HepG2 (cell line): ENCODE data around the gene PTX4. TPM values are rescaled to one million over a fixed set of nuclear protein-coding genes. Genes with fewer than 3 reads are reported as not detected.

Experiments used
- FOXJ3 ChIP-seq: sonication (generic); formaldehyde crosslinking; IDR thresholded peaks from 2 replicates; pipeline ENCODE4 v1.4.0; 2020; ENCODE audit warnings: missing genetic modification reagents, mild to moderate bottlenecking, borderline replicate concordance
- HOXD1 ChIP-seq: sonication (generic); formaldehyde crosslinking; IDR thresholded peaks from 2 replicates; pipeline ENCODE4 v1.5.0; 2020; ENCODE audit warnings: missing genetic modification reagents
- NRL ChIP-seq: sonication (generic); formaldehyde crosslinking; IDR thresholded peaks from 2 replicates; pipeline ENCODE4 v1.5.0; 2020; ENCODE audit warnings: missing genetic modification reagents, mild to moderate bottlenecking, moderate library complexity, borderline replicate concordance
- PAWR ChIP-seq: sonication (generic); formaldehyde crosslinking; IDR thresholded peaks from 2 replicates; pipeline ENCODE4 v1.4.0; 2020; ENCODE audit warnings: missing genetic modification reagents, mild to moderate bottlenecking, borderline replicate concordance
- SALL1 ChIP-seq: sonication (generic); formaldehyde crosslinking; IDR thresholded peaks from 2 replicates; pipeline ENCODE4 v1.8.0; 2022; ENCODE audit warnings: mild to moderate bottlenecking, missing genetic modification reagents
- SPEN ChIP-seq: sonication (generic); formaldehyde crosslinking; IDR thresholded peaks from 2 replicates; pipeline ENCODE4 v1.5.1; 2020; ENCODE audit warnings: low read depth, mild to moderate bottlenecking, missing genetic modification reagents
- TAF1 ChIP-seq: sonication (generic); formaldehyde crosslinking; IDR thresholded peaks from 2 replicates; pipeline ENCODE4 v1.4.0; 2020; ENCODE audit warnings: missing genetic modification reagents
- XBP1 ChIP-seq: sonication (generic); formaldehyde crosslinking; IDR thresholded peaks from 2 replicates; pipeline ENCODE4 v1.5.0; 2020; ENCODE audit warnings: missing genetic modification reagents
- ZKSCAN8 ChIP-seq: IDR thresholded peaks from 2 replicates; pipeline ENCODE4 v1.6.1; 2016; ENCODE audit warnings: borderline replicate concordance, missing genetic modification reagents, missing compliant biosample characterization
- ZNF12 ChIP-seq: sonication (generic); formaldehyde crosslinking; IDR thresholded peaks from 2 replicates; pipeline ENCODE4 v1.5.0; 2020; ENCODE audit warnings: missing genetic modification reagents
- ZNF282 ChIP-seq: fragments of 450-650 bp; IDR thresholded peaks from 2 replicates; pipeline ENCODE4 v1.6.1; 2018; ENCODE audit not compliant: partially characterized antibody
- polyA plus RNA-seq, 8 experiments: library from polyadenylated mRNA; depleted of rRNA in 3 of 8; stranded (reverse) in 7 of 8; unstranded in 1 of 8; fragments of >200 nt; fragmentation: Illumina TruSeq in 4 of 8; extraction: Trizol in 4 of 8; gene quantifications; 2 replicates each; pipeline versions ENCODE4 v1.2.1 to v1.2.3, GENCODE V29; 2011 to 2016; ENCODE audit warnings: low read depth in 4 of 8, missing spikeins in 1 of 8, mixed read lengths in 1 of 8; ENCODE audit not compliant: insufficient read depth in 1 of 8
- total RNA-seq, 5 experiments: library from RNA; depleted of rRNA; stranded (reverse); fragments of >200 nt; fragmentation: Illumina TruSeq; extraction: Trizol; gene quantifications; 2 replicates each; pipeline ENCODE4 v1.2.3, GENCODE V29; 2016; ENCODE audit warnings: low read depth in 1 of 5
- TF ChIP-seq, protein P1 (sequence below): sonication (generic); formaldehyde crosslinking; IDR thresholded peaks from 2 replicates; pipeline ENCODE4 v1.4.0; 2020; ENCODE audit warnings: missing genetic modification reagents
- TF ChIP-seq, protein P2 (sequence below): sonication (generic); formaldehyde crosslinking; IDR thresholded peaks from 2 replicates; pipeline ENCODE4 v1.8.1; 2023; ENCODE audit warnings: missing genetic modification reagents, inconsistent platforms, borderline replicate concordance
- TF ChIP-seq, protein P3 (sequence below): sonication (generic); formaldehyde crosslinking; IDR thresholded peaks from 2 replicates; pipeline ENCODE4 v1.5.0; 2020; ENCODE audit warnings: mild to moderate bottlenecking, missing genetic modification reagents
- TF ChIP-seq, protein P4 (sequence below): sonication (generic); formaldehyde crosslinking; IDR thresholded peaks from 2 replicates; pipeline ENCODE4 v1.5.0; 2020; ENCODE audit warnings: mild to moderate bottlenecking, missing genetic modification reagents, borderline replicate concordance
- TF ChIP-seq, protein P5 (sequence below): sonication (generic); formaldehyde crosslinking; IDR thresholded peaks from 2 replicates; pipeline ENCODE4 v1.5.0; 2020; ENCODE audit warnings: missing genetic modification reagents, mild to moderate bottlenecking, borderline replicate concordance
- TF ChIP-seq, protein P6 (sequence below): sonication (generic); formaldehyde crosslinking; IDR thresholded peaks from 2 replicates; pipeline ENCODE4 v1.5.1; 2020; ENCODE audit warnings: mild to moderate bottlenecking, moderate library complexity, missing genetic modification reagents

Gene PTX4
- total and polyA plus RNA-seq, 2 of the 13 experiments (the other 11 are each of a cell fraction or from before 2014, with no cell fraction given) = 0.04 TPM; not detected in 1

DNA sequence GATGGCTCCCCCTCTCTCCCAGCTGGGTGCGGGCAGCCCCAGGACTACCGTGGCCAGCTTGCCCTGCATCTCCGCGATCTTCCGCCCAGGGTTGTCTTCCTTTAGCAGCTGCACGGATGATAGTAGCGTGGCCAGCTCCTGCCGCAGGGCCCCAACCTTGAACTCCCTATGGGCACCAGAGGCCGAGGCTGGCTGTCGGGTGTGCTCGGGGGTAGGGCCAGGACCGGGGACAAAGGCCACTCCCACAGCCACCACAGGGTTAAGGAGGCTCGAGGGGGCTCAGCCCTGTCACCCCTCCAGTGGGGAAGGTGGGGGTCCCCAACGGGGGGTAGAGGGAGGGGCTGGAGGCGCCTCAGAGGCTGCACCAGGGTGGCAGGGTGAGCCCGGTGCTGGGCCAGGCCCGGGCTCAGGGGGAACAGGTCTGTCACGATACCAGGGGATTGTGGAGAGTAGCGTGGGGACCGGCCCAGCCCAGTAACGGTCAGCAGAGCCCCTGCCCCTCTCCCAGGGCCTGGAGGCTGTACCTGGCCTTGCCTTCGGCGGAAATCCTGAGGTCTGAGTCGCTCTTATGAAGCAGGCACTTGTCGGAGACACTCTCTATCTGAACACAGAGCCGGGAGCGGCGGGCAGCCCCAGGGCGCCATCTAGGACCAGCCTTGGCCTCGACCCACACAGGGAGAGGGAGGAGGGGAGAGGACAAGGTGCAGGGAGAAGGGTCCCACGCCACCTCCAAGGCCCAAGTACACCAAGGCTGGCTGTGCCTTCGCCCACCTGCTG, 52.6 kb downstream of the PTX4 start (continued):
- TF ChIP-seq, protein P1, sequence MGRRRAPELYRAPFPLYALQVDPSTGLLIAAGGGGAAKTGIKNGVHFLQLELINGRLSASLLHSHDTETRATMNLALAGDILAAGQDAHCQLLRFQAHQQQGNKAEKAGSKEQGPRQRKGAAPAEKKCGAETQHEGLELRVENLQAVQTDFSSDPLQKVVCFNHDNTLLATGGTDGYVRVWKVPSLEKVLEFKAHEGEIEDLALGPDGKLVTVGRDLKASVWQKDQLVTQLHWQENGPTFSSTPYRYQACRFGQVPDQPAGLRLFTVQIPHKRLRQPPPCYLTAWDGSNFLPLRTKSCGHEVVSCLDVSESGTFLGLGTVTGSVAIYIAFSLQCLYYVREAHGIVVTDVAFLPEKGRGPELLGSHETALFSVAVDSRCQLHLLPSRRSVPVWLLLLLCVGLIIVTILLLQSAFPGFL (CRISPR knock-in tag) = no peak
- TF ChIP-seq ZNF12 (no peak), SALL1 (CRISPR knock-in tag) (peak; percentile 20), ZNF282 (no peak), TAF1 (CRISPR knock-in tag) (peak; percentile 35), FOXJ3 (CRISPR knock-in tag) (no peak), ZKSCAN8 (no peak), XBP1 (CRISPR knock-in tag) (no peak), NRL (CRISPR knock-in tag) (peak; percentile 48; the same call in 1 of the 2 replicates), PAWR (CRISPR knock-in tag) (no peak), HOXD1 (no peak), SPEN (peak; percentile 31; the same call in 1 of the 2 replicates)
- TF ChIP-seq, protein P2, sequence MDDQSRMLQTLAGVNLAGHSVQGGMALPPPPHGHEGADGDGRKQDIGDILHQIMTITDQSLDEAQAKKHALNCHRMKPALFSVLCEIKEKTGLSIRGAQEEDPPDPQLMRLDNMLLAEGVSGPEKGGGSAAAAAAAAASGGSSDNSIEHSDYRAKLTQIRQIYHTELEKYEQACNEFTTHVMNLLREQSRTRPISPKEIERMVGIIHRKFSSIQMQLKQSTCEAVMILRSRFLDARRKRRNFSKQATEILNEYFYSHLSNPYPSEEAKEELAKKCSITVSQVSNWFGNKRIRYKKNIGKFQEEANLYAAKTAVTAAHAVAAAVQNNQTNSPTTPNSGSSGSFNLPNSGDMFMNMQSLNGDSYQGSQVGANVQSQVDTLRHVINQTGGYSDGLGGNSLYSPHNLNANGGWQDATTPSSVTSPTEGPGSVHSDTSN (CRISPR knock-in tag) = no peak
- TF ChIP-seq, protein P3, sequence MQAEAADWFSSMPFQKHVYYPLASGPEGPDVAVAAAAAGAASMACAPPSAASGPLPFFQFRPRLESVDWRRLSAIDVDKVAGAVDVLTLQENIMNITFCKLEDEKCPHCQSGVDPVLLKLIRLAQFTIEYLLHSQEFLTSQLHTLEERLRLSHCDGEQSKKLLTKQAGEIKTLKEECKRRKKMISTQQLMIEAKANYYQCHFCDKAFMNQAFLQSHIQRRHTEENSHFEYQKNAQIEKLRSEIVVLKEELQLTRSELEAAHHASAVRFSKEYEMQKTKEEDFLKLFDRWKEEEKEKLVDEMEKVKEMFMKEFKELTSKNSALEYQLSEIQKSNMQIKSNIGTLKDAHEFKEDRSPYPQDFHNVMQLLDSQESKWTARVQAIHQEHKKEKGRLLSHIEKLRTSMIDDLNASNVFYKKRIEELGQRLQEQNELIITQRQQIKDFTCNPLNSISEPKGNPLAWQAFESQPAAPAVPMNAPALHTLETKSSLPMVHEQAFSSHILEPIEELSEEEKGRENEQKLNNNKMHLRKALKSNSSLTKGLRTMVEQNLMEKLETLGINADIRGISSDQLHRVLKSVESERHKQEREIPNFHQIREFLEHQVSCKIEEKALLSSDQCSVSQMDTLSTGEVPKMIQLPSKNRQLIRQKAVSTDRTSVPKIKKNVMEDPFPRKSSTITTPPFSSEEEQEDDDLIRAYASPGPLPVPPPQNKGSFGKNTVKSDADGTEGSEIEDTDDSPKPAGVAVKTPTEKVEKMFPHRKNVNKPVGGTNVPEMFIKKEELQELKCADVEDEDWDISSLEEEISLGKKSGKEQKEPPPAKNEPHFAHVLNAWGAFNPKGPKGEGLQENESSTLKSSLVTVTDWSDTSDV = peak; percentile 68
- TF ChIP-seq, protein P4, sequence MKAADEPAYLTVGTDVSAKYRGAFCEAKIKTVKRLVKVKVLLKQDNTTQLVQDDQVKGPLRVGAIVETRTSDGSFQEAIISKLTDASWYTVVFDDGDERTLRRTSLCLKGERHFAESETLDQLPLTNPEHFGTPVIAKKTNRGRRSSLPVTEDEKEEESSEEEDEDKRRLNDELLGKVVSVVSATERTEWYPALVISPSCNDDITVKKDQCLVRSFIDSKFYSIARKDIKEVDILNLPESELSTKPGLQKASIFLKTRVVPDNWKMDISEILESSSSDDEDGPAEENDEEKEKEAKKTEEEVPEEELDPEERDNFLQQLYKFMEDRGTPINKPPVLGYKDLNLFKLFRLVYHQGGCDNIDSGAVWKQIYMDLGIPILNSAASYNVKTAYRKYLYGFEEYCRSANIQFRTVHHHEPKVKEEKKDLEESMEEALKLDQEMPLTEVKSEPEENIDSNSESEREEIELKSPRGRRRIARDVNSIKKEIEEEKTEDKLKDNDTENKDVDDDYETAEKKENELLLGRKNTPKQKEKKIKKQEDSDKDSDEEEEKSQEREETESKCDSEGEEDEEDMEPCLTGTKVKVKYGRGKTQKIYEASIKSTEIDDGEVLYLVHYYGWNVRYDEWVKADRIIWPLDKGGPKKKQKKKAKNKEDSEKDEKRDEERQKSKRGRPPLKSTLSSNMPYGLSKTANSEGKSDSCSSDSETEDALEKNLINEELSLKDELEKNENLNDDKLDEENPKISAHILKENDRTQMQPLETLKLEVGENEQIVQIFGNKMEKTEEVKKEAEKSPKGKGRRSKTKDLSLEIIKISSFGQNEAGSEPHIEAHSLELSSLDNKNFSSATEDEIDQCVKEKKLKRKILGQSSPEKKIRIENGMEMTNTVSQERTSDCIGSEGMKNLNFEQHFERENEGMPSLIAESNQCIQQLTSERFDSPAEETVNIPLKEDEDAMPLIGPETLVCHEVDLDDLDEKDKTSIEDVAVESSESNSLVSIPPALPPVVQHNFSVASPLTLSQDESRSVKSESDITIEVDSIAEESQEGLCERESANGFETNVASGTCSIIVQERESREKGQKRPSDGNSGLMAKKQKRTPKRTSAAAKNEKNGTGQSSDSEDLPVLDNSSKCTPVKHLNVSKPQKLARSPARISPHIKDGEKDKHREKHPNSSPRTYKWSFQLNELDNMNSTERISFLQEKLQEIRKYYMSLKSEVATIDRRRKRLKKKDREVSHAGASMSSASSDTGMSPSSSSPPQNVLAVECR (CRISPR knock-in tag) = peak; percentile 53; the same call in 1 of the 2 replicates
- TF ChIP-seq, protein P5, sequence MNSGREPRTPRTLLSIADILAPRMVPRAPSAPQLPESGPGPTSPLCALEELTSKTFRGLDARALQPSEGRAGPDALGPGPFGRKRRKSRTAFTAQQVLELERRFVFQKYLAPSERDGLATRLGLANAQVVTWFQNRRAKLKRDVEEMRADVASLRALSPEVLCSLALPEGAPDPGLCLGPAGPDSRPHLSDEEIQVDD (CRISPR knock-in tag) = 0 out of 2 replicates have a peak, but pooled peaks have one; percentile 21
- TF ChIP-seq, protein P6, sequence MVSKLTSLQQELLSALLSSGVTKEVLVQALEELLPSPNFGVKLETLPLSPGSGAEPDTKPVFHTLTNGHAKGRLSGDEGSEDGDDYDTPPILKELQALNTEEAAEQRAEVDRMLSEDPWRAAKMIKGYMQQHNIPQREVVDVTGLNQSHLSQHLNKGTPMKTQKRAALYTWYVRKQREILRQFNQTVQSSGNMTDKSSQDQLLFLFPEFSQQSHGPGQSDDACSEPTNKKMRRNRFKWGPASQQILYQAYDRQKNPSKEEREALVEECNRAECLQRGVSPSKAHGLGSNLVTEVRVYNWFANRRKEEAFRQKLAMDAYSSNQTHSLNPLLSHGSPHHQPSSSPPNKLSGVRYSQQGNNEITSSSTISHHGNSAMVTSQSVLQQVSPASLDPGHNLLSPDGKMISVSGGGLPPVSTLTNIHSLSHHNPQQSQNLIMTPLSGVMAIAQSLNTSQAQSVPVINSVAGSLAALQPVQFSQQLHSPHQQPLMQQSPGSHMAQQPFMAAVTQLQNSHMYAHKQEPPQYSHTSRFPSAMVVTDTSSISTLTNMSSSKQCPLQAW (CRISPR knock-in tag) = peak; percentile 75
